Measurements from ENCODE around the gene UGT1A4.

Gene UGT1A4

DNA sequence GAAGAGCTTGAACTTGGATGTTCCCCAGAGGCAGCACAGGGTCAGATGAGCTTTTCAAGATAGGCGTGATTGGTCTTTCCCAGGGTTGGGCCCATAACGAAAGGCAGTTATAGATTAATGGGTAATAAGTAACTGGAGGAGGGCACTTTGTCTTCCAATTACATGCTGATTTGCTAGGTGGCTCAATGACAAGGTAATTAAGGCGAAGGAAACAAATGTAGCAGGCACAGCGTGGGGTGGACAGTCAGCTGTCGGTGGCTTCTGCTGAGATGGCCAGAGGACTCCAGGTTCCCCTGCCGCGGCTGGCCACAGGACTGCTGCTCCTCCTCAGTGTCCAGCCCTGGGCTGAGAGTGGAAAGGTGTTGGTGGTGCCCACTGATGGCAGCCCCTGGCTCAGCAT lies at the start of gene UGT1A4:
Gene UGT1A4 (plus strand): TSS at position 185 of the 400 bp plus-strand sequence. CDS start 85 bp downstream, at position 270.
- no peak for DNase-seq

DNA sequence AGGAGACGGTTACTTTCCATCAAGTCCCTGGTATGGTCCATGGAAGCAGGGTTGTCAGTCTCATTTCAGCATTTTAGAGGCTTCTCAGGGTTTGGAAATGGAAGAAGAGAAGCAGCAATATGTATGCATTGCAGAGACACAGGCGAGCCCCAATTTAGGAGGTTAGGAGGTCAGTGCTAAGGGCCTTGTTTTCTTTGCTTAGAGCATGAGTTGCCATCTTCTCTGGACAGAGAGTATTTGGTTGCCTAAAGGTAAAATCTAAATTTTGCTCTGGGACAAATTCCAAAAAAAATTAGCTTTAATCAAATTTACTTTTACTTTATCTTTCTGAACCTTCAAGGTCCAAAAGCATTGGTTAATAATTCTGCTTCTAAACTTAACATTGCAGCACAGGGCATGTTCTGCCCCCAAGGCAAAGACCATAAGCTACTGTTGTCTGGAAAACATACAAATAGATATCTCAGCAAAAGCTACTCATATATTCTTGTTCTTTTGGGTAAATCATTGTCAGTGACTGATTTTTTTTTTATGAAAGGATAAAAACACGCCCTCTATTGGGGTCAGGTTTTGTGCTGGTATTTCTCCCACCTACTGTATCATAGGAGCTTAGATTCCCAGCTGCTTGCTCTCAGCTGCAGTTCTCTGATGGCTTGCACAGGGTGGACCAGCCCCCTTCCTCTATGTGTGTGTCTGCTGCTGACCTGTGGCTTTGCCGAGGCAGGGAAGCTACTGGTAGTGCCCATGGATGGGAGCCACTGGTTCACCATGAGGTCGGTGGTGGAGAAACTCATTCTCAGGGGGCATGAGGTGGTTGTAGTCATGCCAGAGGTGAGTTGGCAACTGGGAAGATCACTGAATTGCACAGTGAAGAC lies 47.0 kb upstream of the UGT1A4 start, which contains the start of gene UGT1A9:
Gene UGT1A9 (plus strand): TSS at position 609 of the 872 bp plus-strand sequence. CDS start 37 bp downstream, at position 646.
- DNase-seq = no peak

DNA sequence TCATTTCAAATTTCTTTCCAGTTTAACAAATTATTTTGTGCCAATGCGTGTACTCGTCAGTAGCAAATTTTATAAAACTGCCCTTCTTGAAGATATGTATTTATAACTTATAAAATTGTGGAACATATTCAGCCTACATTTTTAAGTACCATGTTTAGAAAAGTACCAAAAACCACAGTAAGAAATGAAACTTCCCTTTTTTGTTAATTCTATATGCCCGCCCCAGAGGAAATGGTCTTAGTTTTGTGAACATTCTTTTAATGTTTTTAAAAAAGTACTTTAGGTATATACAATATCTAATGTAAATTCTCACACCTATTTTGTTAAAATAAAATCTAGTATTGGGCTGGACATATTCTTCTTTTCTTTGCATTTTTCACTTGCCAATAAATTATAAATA lies 45.6 kb upstream of the UGT1A4 start:
- DNase-seq = no peak

DNA sequence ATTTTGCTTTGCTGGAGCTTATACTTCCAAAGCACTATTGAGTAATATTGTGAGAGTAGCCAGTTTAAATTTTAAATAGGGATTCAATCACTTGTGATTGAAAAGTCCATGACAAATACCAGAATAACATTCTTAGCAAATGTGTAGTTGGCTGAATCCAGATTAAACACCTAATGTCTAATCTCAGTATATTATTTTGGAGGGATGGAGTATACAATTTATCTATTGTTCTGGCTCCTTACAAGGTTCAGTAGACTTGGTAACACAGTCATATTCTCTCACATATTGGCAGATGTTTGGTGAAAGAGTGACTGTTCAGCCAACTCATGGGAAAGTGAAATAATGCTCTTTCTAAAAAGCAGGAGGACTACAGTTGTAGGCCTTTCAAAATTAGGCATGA lies 44.6 kb upstream of the UGT1A4 start:
- no peak for DNase-seq

DNA sequence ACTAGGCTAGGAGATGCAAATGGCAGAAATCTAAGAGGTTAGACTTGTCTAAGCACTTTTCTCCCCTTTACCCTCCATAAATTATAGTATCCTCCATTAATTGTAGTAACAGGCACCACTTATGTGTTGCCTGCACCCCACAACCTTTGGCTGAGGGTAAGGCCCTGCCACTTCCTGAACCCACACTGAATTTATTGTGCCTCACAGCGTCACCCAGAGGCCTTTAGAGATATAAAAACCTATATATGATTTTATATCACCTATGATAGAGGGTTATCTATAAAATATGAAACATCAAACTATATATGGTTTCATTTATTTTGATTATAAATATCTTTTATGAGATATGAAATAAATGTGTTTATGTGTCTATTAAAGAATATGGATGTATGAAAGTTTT lies 44.2 kb upstream of the UGT1A4 start:
- DNase-seq = no peak

DNA sequence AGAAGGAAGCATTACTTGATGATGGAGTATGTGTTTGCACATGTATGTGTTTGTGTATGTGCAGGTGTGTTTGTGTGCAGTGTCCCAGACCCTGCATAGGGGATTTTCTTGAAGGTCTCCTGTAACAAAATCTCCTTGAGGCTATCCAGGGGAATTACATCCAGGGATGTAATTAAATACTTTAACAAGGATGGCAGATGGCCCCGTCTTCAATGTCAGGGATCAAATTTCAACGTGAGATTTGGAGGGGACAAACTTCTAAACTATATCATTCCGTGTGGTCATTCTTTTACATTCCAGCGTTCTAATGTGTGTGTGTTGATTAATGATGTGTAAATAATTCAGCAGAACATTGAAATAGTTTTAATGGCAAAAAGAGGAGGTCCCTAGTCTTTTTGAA lies 43.5 kb upstream of the UGT1A4 start:
- DNase-seq = no peak

DNA sequence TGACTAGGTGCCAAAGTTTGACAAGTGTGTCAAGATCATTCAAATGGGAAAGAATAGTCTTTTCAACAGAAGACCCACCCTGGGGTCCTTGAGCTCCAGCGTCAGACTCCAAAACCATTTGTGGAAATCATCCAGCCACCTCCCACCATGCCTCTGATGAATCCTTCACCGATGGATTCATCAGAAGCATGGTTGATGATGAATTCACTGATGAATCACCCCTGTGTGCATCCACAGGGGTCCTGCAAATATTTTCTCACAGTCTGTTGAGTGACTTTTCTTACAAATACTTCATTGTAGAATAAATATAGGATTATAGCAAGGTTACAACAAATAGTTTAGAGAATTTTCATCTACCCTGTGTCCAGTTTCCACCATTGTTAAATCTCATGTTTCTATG lies 42.5 kb upstream of the UGT1A4 start:
- DNase-seq = no peak

DNA sequence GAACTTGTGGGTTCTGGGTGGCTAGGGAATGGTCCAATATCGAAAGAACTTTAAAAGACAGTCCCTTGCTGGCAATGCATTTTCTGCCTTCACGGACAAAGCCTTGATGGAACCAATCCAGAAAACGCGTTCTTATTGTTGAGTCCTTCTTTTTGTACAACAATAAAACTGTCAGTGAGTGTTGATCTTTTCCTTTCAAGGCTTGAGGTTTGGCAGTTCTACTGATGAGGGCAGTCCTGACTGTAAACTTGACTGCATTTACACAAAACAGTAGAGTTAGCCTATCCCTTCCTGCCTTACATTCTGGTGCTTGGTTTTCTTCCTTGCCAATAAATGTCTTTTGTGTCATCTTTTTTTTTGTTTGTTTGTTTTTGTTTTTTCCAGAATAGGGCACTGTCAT lies 39.3 kb upstream of the UGT1A4 start:
- no peak for DNase-seq

DNA sequence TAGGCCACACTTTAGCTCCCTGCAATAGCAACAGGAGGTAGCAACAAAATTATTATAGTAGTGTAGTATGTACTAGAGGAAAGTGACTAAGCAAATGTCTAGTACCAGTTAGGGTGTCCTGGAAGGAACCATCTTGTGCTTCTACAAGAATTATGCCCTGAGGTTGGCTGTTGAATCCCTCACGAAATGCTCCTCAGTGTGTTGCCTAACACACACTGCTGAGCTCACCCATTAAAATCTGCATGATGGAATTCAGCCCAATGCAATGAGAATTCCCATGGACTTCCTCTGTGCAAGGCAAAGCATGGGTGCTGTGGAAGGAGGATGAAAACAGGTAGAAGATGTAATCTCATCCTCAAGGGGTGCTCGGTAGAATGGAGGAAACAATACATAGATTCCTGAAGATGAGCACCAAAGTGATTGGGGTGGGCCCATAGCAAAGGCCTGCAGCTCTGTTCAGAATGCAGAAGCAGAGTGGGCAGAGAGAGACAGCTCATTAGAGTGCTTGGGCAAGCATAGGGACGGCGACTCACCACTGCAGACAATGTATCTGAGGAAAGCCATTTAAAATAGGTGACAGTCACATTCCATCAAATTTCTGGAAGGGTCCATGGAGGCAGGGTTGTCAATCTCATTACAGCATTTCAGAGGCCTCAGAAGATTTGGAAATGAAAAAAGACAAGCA lies 38.0 kb upstream of the UGT1A4 start:
- no peak for DNase-seq

DNA sequence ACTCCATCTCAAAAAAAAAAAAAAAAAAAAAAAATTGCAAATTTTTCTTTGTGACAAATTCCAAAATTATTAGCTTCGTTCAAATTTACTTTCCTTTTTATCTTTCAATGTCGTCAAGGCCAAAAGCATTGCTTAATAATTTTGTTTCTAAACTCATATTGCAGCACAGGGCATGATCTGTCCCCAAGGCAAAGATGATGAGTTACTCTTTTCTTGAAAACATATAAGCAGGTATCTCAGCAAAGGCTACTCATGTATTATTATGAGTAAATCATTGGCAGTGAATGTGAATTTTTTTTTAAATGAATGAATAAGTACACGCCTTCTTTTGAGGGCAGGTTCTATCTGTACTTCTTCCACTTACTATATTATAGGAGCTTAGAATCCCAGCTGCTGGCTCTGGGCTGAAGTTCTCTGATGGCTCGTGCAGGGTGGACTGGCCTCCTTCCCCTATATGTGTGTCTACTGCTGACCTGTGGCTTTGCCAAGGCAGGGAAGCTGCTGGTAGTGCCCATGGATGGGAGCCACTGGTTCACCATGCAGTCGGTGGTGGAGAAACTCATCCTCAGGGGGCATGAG lies 36.9 kb upstream of the UGT1A4 start, which contains the start of gene UGT1A7:
Gene UGT1A7 (plus strand): TSS at position 381 of the 579 bp plus-strand sequence. CDS start 37 bp downstream, at position 418.
- DNase-seq = no peak

DNA sequence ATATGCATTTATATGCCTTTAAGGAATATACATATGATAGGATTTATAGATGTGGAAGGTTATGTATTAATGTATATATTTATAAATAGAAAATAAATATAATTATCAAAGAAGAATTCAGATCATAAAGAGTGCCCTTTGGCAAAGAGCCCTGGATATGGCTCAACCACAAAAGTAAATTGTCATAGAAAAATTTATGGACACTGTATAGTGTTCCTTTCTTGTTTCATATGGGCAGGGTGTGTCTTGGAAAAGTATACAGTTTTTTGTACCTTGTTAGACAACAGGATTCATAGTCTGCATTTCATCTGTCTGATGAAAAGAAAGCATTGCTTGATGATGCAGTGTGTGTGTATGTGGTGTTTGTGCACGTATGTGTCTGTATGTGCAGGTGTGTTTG lies 33.9 kb upstream of the UGT1A4 start:
- no peak for DNase-seq

DNA sequence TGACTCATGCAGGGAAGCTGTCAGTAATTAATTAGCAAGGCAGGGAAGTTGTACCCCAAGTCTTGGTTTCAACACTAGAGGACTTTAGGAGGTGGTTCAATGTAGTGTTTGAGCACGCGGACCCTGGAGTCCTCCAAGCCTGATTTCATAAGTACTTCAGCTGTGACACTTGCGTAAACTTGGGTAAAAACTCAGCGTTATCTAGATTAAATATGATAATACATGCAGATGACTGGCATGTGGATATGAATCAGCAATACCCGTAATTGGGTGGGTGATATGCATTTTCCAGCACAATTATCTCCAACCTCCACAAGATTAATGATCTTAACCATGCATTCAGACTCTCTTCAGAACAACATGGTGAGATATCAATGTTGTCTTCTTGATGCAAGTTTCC lies 31.6 kb upstream of the UGT1A4 start:
- DNase-seq = no peak

DNA sequence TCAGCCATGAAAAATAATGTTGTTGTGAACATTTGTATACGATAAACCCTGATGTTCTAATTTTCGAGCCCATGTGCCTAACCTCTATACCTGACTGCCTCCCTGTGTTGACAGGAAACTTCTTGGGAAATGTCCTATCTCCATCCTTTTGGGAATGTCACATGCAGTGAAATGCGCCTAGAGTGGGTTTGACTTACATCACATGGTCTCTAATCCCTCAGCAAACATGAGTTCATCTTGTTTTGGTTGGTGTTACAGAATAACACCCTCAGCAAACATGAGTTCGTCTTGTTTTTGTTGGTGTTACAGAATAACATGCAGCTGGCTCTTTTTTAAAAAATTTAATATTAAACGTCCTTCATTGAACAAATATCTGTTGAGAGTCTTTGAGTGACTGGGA lies 30.2 kb upstream of the UGT1A4 start:
- no peak for DNase-seq

DNA sequence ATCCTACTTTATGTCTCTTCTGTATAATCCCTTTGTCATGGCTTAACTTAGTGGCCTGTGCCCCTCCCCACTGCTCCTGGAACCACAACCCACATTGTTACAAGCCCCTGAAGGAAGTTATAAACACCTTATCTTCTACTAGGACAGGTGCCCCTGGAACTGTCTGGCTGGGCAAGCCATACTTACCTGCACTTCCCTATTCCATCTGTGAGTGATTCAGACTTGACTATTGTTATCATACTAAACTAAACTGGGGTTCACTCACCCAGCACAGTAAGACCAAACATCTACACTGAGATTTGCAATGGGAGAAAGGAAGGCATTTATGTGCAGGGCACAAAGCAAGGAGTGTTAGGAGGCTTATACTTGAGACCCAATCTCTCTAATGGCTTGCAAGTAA lies 29.5 kb upstream of the UGT1A4 start:
- DNase-seq = no peak

DNA sequence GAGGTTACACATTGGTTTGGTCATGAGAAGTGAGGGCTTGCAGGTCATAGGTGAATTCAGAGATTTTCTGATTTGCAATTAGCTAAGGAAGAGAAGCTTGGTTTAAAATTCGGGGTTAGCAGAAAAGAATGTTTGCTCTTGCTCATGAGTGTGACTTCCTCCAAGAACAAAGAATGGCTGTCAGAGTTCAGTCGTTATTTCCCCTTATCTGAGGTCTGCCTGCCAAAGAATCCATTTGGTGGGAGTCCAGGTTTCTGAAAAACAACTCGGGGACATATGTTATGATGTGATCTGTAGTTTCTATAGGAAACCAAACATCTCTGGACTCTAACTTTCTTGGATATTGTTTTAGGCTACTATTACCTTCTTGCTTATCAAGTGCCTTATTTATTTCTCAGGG lies 29.0 kb upstream of the UGT1A4 start:
- DNase-seq = no peak

DNA sequence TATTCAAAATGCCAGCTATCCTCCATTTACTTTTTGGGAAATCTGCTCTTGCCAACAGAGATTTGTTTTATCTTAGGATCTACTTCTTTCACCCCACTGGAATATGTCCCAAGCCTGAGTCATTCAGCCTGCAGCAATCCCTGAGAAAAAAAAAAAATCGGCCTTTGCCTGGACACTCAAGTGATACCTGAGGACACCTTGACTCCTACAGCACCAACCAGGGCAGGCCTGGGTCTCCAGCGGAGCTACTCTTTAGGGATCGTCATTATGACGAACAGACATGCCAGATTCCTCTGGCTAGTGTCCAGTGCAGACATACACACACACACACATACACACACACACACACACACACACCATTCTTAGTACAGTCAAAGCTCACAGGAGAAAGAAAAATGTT lies 28.1 kb upstream of the UGT1A4 start:
- DNase-seq = no peak

DNA sequence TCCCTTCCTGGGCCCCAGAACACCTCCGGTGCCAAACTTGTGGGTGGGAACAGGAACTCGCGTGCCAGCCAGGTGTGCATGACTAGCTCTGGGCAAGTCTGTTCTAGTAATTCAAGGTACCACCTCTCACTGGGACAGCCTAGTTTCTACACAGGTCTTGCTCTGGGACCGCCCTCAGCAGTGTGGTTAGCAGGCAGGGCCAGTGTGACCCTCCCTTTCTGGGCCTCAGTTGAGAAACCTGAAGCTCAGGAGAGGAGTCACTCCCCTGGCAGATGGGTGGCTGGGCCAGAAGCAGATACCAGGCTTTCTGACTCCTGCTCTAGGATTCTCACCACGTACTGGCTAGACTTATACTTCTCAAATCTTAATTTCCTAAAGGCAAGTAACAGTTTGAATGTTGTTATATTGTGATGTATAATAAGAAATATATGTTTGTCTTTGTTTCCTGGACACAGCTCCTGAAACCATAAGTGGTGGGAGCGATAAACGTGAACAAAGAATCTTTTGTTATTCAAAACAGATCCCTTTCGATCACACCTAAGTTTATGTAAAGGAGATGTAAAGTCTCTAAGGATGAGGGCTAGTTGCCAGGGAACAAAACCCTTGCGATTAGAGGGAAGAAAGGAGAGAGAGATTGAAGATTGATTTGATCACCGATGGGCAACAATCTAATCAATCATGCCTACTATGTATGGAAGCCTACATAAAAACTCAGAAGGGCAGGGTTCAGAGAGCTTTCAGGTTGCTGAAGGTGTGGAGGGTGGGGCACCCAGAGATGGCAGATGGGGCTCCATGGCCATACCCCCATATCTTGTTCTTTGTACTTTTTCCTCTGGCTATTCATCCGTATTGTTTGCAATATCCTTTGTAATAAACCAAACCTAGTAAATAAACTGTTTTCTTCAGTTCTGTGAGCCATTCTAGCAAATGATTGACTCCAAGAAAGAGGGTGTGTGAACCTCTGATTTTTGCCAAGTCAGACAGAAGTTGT lies 26.8 kb upstream of the UGT1A4 start:
- no peak for DNase-seq

DNA sequence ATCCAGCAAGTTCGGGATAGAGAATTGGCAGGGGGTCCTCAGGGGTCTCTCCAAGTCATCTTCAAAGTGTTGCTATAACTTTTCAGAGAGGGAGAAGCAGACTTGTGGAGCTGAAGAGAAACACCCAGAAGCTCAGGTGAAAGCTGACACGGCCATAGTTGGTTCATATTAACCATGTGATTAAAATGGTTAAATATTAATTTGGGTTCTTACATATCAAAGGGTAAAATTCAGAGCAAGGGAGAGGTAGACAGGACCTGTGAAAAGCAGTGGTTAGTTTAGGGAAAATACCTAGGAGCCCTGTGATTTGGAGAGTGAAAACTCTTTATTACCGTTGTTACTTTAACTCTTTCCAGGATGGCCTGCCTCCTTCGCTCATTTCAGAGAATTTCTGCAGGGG lies 25.9 kb upstream of the UGT1A4 start, which contains the start of gene UGT1A6:
Gene UGT1A6 (plus strand): TSS at position 243 of the 400 bp plus-strand sequence. CDS start 115 bp downstream, at position 358.
- no peak for DNase-seq

DNA sequence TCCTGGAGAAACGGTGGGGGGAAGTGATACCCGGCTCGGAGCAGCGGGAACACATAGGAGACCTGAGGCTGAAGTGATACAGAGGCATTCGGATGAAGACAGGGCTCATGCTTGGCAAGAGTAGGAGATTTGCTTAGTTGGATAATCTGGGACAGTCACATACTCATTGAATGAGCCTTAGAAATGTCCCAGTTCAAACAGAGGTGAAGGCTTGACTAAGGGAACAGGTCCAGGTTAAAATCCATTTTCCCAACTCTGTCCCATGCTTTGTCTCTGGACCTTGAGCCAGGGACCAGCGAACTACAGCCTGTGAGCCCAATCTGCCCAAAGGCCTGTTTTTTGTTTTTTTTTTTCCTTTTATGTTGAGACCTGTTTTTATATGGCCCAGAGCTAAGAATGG lies 24.6 kb upstream of the UGT1A4 start:
- DNase-seq = no peak

DNA sequence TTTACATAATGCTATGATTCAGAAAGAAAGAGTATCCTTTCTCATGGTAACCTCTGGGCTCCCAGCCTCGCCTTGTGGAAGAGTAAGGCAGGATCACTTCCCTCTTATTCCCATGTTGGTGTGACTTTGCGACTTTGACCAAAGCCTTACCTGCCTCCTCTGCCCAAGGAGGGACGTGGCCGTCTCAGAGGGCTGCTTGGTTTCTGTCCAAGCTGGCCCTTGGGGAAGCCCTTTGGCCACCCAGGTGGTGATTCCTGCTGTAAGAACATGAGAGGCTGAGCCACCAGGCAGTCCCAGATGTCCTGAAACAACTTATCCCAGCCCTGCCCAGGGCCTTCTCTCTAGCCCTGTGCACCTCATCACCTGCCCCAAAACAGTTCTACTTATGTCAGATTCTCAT lies 19.8 kb upstream of the UGT1A4 start:
- no peak for DNase-seq

DNA sequence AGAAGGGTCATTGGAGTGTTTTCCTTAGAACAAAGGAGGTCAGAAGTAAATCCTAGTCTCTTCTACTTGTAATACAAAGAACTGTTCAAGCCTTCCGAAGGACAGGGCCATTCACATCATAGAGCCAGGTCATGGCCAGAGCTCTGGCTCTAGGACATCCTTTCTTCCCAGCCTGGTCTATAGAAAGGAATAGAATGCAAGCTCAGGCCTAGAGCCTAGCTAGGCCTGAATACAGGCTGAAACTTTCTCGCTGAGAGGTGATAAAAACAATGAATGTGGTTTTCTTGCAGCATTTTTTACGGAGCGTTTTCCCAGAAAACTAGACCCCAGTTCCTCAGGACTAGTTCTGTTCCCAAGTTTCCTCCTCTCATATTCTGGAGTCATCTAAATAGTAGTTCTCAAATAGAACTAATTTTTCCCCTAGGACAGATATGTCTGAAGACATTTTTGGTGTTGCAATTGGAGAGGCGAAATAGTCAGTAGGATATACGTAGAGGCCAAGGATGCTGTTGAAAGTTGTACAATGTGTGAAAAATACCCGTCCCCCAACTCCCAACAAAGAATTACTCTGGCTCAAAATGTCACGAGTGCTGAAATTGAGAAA lies 19.0 kb upstream of the UGT1A4 start:
- no peak for DNase-seq
